K562 (cell line): ENCODE results near the gene SLC35B4.

Experiments used
- ATF3 ChIP-seq, 2 experiments: fragments of 450-650 bp in 1 of 2; sonication (generic) in 1 of 2; formaldehyde crosslinking in 1 of 2; IDR thresholded peaks in 1 of 2; conservative IDR thresholded peaks in 1 of 2; 2 replicates each; pipeline versions ENCODE4 v1.6.1 to v1.8.1; 2016 to 2023; ENCODE audit warnings: mild to moderate bottlenecking in 2 of 2, moderate library complexity in 2 of 2, inconsistent platforms in 1 of 2, missing genetic modification reagents in 1 of 2
- CHD4 ChIP-seq: fragments of 200-600 bp; sonication (generic); IDR thresholded peaks from 3 replicates; pipeline ENCODE4 v1.6.1; 2012; ENCODE audit warnings: low read depth, mild to moderate bottlenecking, mixed read lengths, low read length, inconsistent platforms; ENCODE audit not compliant: insufficient read depth, insufficient replicate concordance, poor library complexity, severe bottlenecking
- CLOCK ChIP-seq: fragments of 250-450 bp; sonication (Bioruptor Pico); IDR thresholded peaks from 2 replicates; pipeline ENCODE4 v1.4.0; 2020; ENCODE audit warnings: mild to moderate bottlenecking, moderate library complexity, borderline replicate concordance
- CTCF ChIP-seq, 3 experiments: IDR thresholded peaks in 2 of 3; conservative IDR thresholded peaks in 1 of 3; 2 replicates each; pipeline ENCODE4 v1.5.1; 2011 to 2012; ENCODE audit warnings: low read length in 3 of 3, mild to moderate bottlenecking in 3 of 3, control low read depth in 2 of 3, improper control_type of control experiment in 1 of 3, inconsistent platforms in 1 of 3, low read depth in 1 of 3, mixed read lengths in 1 of 3, moderate library complexity in 1 of 3; ENCODE audit not compliant: insufficient read depth in 2 of 3
- ELK1 ChIP-seq: sonication (generic); formaldehyde crosslinking; IDR thresholded peaks from 2 replicates; pipeline ENCODE4 v1.8.1; 2022; ENCODE audit warnings: missing genetic modification reagents
- IRF2 ChIP-seq: sonication (generic); formaldehyde crosslinking; IDR thresholded peaks from 2 replicates; pipeline ENCODE4 v1.8.1; 2022; ENCODE audit warnings: mild to moderate bottlenecking, missing genetic modification reagents
- NBN ChIP-seq: fragments of 450-650 bp; IDR thresholded peaks from 2 replicates; pipeline ENCODE4 v1.6.1; 2016; ENCODE audit warnings: low read depth, mild to moderate bottlenecking
- STAG1 ChIP-seq: sonication (generic); formaldehyde crosslinking; IDR thresholded peaks from 2 replicates; pipeline ENCODE4 v1.5.0; 2020; ENCODE audit warnings: missing genetic modification reagents, borderline replicate concordance
- ZFP36 ChIP-seq: fragments of 150-350 bp; IDR thresholded peaks from 2 replicates; pipeline ENCODE4 v1.6.1; 2018; ENCODE audit warnings: low read length, low read depth; ENCODE audit not compliant: partially characterized antibody
- ZNF778 ChIP-seq: fragments of 450-650 bp; formaldehyde crosslinking; IDR thresholded peaks from 2 replicates; pipeline ENCODE4 v1.4.0; 2020; ENCODE audit warnings: mild to moderate bottlenecking, moderate library complexity

GRCh38 chr7:134351424-134351823 is 34.7 kb upstream of the SLC35B4 start:
- TF ChIP-seq ELK1 (CRISPR knock-in tag) (no peak), CTCF (IDR thresholded peaks at IDR 0.05 in 2 of 3, conservative IDR thresholded peaks at IDR 0.05 in 1 of 3; ENCODE audit: insufficient read depth in 2 of 3, low read depth in 1 of 3, low read length in 3 of 3) (no peak), NBN (no peak), ZNF778 (CRISPR knock-in tag) (no peak), STAG1 (CRISPR knock-in tag) (no peak), CHD4 (no peak), ZFP36 (no peak), ATF3 (IDR thresholded peaks at IDR 0.05) (no peak), ATF3 (CRISPR knock-in tag; conservative IDR thresholded peaks at IDR 0.05) (no peak), IRF2 (CRISPR knock-in tag) (no peak), CLOCK (CRISPR knock-in tag) (no peak)
